DMS79 (cell line): ENCODE measurements around the gene KHK.

ENCODE experiments used
- DNase-seq: peaks from one replicate; lab custom pipeline; 2025; lab: John Stamatoyannopoulos, UW

KHK gene

GRCh38 chr2:27060323-27060722 is 26.2 kb upstream of the KHK start:
- DNase-seq = no peak

GRCh38 chr2:27065128-27065527 is 21.4 kb upstream of the KHK start:
- no peak for DNase-seq

- DNase-seq = no peak
Measured at GRCh38 chr2:27067385-27067784, 19.2 kb upstream of the KHK start.

- DNase-seq = no peak
Measured at GRCh38 chr2:27069436-27069835, 17.1 kb upstream of the KHK start.

GRCh38 chr2:27069961-27070618 is 16.5 kb upstream of the KHK start:
- no peak for DNase-seq

- no peak for DNase-seq
Measured at GRCh38 chr2:27070653-27071276, 15.8 kb upstream of the KHK start.

GRCh38 chr2:27071277-27071989 is 15.1 kb upstream of the KHK start, which contains the start of gene OST4:
Gene OST4, minus strand, starts transcription at chr2:27071654.
- peak; percentile 81 for DNase-seq

- no peak for DNase-seq
Measured at GRCh38 chr2:27071990-27072830, 14.4 kb upstream of the KHK start.

- DNase-seq = no peak
Measured at GRCh38 chr2:27072920-27073319, 13.7 kb upstream of the KHK start.

GRCh38 chr2:27073782-27074181 is 12.8 kb upstream of the KHK start:
- DNase-seq = no peak

GRCh38 chr2:27074738-27075565 is 11.6 kb upstream of the KHK start:
- DNase-seq = peak; percentile 10

- DNase-seq = peak; percentile 7
Measured at GRCh38 chr2:27075566-27075871, 11.1 kb upstream of the KHK start.

- no peak for DNase-seq
Measured at GRCh38 chr2:27076323-27076722, 10.2 kb upstream of the KHK start.

GRCh38 chr2:27077231-27077630 is 9.3 kb upstream of the KHK start:
- DNase-seq = no peak

GRCh38 chr2:27078267-27079194 is 8.0 kb upstream of the KHK start, which contains the start of gene EMILIN1:
Gene EMILIN1, plus strand, starts transcription at chr2:27078615. Its CDS starts 451 bp downstream, at chr2:27079066.
- DNase-seq = no peak

GRCh38 chr2:27079233-27080139 is 7.1 kb upstream of the KHK start:
- DNase-seq = no peak

GRCh38 chr2:27080140-27080469 is 6.5 kb upstream of the KHK start:
- DNase-seq = no peak

- DNase-seq = no peak
Measured at GRCh38 chr2:27080603-27080936, 6.0 kb upstream of the KHK start.

- no peak for DNase-seq
Measured at GRCh38 chr2:27081984-27082772, 4.4 kb upstream of the KHK start.
